ENCODE results near the gene PPCS.

DNA sequence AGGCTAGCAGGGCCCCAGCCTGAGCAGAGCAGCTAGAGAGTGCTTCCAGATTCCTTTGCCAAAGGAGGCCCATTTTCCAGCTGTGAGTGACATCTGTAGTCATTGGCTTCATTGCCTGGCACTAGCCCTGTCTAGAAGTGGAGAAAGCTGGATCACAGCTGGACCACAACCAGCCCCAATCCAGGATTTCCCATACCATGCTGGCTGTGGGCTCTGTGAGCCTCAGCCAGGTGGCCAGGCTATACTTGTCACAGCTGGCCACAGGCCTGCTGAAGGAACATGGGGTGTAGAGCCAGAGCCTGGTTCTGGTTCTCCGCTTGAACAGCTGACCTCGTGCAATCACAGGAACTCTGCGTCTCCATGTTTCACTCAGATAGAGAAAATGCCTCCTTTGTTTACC, 39.2 kb upstream of the PPCS start:
- TF ChIP-seq, protein P1, sequence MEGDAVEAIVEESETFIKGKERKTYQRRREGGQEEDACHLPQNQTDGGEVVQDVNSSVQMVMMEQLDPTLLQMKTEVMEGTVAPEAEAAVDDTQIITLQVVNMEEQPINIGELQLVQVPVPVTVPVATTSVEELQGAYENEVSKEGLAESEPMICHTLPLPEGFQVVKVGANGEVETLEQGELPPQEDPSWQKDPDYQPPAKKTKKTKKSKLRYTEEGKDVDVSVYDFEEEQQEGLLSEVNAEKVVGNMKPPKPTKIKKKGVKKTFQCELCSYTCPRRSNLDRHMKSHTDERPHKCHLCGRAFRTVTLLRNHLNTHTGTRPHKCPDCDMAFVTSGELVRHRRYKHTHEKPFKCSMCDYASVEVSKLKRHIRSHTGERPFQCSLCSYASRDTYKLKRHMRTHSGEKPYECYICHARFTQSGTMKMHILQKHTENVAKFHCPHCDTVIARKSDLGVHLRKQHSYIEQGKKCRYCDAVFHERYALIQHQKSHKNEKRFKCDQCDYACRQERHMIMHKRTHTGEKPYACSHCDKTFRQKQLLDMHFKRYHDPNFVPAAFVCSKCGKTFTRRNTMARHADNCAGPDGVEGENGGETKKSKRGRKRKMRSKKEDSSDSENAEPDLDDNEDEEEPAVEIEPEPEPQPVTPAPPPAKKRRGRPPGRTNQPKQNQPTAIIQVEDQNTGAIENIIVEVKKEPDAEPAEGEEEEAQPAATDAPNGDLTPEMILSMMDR (IDR thresholded peaks at IDR 0.05; ENCODE audit: poor library complexity) = no peak
- TF ChIP-seq EZH2 (IDR thresholded peaks at IDR 0.05; ENCODE audit: borderline replicate concordance) = no peak

All from hepatocyte (in vitro differentiated cells).